ENCODE data around the gene RBM38.

RBM38 gene

GRCh38 chr20:57442158-57442887 lies 51.1 kb downstream of the RBM38 start:
- DNase-seq (ENCODE audit: low read depth) = no peak
- H3K4me3 ChIP-seq (ENCODE audit: low read length) = no peak overlapping the region
- no peak for TF ChIP-seq CTCF (IDR thresholded peaks at IDR 0.05; ENCODE audit: insufficient read depth, low read depth, low read length, missing control alignments)

- H3K4me3 ChIP-seq (ENCODE audit: low read length) = no peak overlapping the region
- no peak for DNase-seq (ENCODE audit: low read depth)
- no peak for TF ChIP-seq CTCF (IDR thresholded peaks at IDR 0.05; ENCODE audit: insufficient read depth, low read depth, low read length, missing control alignments)
Measured at GRCh38 chr20:57442888-57443239, 51.7 kb downstream of the RBM38 start.

GRCh38 chr20:57443349-57444265 lies 52.4 kb downstream of the RBM38 start:
- DNase-seq (ENCODE audit: low read depth) = no peak
- TF ChIP-seq CTCF (IDR thresholded peaks at IDR 0.05; ENCODE audit: insufficient read depth, low read depth, low read length, missing control alignments) = no peak
- no peak overlapping the region for H3K4me3 ChIP-seq (ENCODE audit: low read length)

GRCh38 chr20:57444394-57445048 lies 53.3 kb downstream of the RBM38 start:
- no peak for DNase-seq (ENCODE audit: low read depth)
- no peak for TF ChIP-seq CTCF (IDR thresholded peaks at IDR 0.05; ENCODE audit: insufficient read depth, low read depth, low read length, missing control alignments)
- no peak overlapping the region for H3K4me3 ChIP-seq (ENCODE audit: low read length)

GRCh38 chr20:57445298-57445697 lies 54.1 kb downstream of the RBM38 start:
- no peak for DNase-seq (ENCODE audit: low read depth)
- no peak for TF ChIP-seq CTCF (IDR thresholded peaks at IDR 0.05; ENCODE audit: insufficient read depth, low read depth, low read length, missing control alignments)
- no peak overlapping the region for H3K4me3 ChIP-seq (ENCODE audit: low read length)

GRCh38 chr20:57445774-57446173 lies 54.6 kb downstream of the RBM38 start:
- TF ChIP-seq CTCF (IDR thresholded peaks at IDR 0.05; ENCODE audit: insufficient read depth, low read depth, low read length, missing control alignments) = no peak
- no peak overlapping the region for H3K4me3 ChIP-seq (ENCODE audit: low read length)
- no peak for DNase-seq (ENCODE audit: low read depth)

Measured in epithelial cell of esophagus (primary cell).